GM23338 (cell line): Measurements from ENCODE around the gene IGSF8.

Experiments used
- CTCF ChIP-seq, 2 experiments: fragments of 200-600 bp in 1 of 2; sonication (generic) in 1 of 2; conservative IDR thresholded peaks; 2 replicates each; pipeline versions ENCODE4 v1.5.1 to v1.6.1; 2016 to 2017; ENCODE audit warnings: antibody characterized with exemption in 2 of 2, low read depth in 2 of 2, mild to moderate bottlenecking in 2 of 2, moderate library complexity in 1 of 2
- NANOG ChIP-seq: IDR thresholded peaks from 2 replicates; pipeline ENCODE4 v1.6.1; 2016; ENCODE audit warnings: antibody characterized with exemption, borderline replicate concordance
- POLR2AphosphoS5 ChIP-seq: IDR thresholded peaks from 2 replicates; pipeline ENCODE4 v1.6.1; 2016; ENCODE audit warnings: antibody characterized with exemption, low read depth
- STAT1 ChIP-seq: IDR thresholded peaks from one replicate; pipeline ENCODE4 v1.6.1; 2016; ENCODE audit warnings: antibody characterized with exemption; ENCODE audit not compliant: unreplicated experiment
- TF ChIP-seq, protein P1 (sequence below): fragments of 250-450 bp; sonication (Bioruptor Pico); IDR thresholded peaks from 2 replicates; pipeline ENCODE4 v1.5.0; 2020; ENCODE audit warnings: mild to moderate bottlenecking, moderate library complexity
- TF ChIP-seq, protein P2 (sequence below): IDR thresholded peaks from 2 replicates; pipeline ENCODE4 v1.6.1; 2016; ENCODE audit warnings: antibody characterized with exemption

- no peak for TF ChIP-seq CTCF (conservative IDR thresholded peaks at IDR 0.05; ENCODE audit: low read depth in 2 of 2)
- no peak for TF ChIP-seq POLR2AphosphoS5
- no peak for TF ChIP-seq STAT1
- TF ChIP-seq, protein P1, sequence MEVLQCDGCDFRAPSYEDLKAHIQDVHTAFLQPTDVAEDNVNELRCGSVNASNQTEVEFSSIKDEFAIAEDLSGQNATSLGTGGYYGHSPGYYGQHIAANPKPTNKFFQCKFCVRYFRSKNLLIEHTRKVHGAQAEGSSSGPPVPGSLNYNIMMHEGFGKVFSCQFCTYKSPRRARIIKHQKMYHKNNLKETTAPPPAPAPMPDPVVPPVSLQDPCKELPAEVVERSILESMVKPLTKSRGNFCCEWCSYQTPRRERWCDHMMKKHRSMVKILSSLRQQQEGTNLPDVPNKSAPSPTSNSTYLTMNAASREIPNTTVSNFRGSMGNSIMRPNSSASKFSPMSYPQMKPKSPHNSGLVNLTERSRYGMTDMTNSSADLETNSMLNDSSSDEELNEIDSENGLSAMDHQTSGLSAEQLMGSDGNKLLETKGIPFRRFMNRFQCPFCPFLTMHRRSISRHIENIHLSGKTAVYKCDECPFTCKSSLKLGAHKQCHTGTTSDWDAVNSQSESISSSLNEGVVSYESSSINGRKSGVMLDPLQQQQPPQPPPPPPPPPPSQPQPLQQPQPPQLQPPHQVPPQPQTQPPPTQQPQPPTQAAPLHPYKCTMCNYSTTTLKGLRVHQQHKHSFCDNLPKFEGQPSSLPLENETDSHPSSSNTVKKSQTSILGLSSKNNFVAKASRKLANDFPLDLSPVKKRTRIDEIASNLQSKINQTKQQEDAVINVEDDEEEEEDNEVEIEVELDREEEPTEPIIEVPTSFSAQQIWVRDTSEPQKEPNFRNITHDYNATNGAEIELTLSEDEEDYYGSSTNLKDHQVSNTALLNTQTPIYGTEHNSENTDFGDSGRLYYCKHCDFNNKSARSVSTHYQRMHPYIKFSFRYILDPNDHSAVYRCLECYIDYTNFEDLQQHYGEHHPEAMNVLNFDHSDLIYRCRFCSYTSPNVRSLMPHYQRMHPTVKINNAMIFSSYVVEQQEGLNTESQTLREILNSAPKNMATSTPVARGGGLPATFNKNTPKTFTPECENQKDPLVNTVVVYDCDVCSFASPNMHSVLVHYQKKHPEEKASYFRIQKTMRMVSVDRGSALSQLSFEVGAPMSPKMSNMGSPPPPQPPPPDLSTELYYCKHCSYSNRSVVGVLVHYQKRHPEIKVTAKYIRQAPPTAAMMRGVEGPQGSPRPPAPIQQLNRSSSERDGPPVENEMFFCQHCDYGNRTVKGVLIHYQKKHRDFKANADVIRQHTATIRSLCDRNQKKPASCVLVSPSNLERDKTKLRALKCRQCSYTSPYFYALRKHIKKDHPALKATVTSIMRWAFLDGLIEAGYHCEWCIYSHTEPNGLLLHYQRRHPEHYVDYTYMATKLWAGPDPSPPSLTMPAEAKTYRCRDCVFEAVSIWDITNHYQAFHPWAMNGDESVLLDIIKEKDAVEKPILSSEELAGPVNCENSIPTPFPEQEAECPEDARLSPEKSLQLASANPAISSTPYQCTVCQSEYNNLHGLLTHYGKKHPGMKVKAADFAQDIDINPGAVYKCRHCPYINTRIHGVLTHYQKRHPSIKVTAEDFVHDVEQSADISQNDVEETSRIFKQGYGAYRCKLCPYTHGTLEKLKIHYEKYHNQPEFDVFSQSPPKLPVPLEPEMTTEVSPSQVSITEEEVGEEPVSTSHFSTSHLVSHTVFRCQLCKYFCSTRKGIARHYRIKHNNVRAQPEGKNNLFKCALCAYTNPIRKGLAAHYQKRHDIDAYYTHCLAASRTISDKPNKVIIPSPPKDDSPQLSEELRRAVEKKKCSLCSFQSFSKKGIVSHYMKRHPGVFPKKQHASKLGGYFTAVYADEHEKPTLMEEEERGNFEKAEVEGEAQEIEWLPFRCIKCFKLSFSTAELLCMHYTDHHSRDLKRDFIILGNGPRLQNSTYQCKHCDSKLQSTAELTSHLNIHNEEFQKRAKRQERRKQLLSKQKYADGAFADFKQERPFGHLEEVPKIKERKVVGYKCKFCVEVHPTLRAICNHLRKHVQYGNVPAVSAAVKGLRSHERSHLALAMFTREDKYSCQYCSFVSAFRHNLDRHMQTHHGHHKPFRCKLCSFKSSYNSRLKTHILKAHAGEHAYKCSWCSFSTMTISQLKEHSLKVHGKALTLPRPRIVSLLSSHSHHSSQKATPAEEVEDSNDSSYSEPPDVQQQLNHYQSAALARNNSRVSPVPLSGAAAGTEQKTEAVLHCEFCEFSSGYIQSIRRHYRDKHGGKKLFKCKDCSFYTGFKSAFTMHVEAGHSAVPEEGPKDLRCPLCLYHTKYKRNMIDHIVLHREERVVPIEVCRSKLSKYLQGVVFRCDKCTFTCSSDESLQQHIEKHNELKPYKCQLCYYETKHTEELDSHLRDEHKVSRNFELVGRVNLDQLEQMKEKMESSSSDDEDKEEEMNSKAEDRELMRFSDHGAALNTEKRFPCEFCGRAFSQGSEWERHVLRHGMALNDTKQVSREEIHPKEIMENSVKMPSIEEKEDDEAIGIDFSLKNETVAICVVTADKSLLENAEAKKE = no peak
- TF ChIP-seq NANOG = no peak
- TF ChIP-seq, protein P2, sequence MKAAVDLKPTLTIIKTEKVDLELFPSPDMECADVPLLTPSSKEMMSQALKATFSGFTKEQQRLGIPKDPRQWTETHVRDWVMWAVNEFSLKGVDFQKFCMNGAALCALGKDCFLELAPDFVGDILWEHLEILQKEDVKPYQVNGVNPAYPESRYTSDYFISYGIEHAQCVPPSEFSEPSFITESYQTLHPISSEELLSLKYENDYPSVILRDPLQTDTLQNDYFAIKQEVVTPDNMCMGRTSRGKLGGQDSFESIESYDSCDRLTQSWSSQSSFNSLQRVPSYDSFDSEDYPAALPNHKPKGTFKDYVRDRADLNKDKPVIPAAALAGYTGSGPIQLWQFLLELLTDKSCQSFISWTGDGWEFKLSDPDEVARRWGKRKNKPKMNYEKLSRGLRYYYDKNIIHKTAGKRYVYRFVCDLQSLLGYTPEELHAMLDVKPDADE = no peak
Measured at GRCh38 chr1:160114085-160114484, 15.7 kb upstream of the IGSF8 start.
